H1 (cell line): ENCODE data around the gene MSI2. TPM values are rescaled to one million over a fixed set of nuclear protein-coding genes. Genes with fewer than 3 reads are reported as not detected.

Experiments used
- CTCF ChIA-PET: fragments of 300-600 bp; sonication (Branson Sonifier 250); formaldehyde crosslinking; loops from one replicate; lab custom pipeline; 2021; ENCODE audit not compliant: partially characterized antibody; lab: Charles Lee
- POLR2A ChIA-PET: fragments of 300-600 bp; sonication (Branson Sonifier 250); formaldehyde crosslinking; loops from one replicate; lab custom pipeline; 2021; ENCODE audit warnings: inconsistent platforms; ENCODE audit not compliant: partially characterized antibody; lab: Charles Lee
- DNase-seq, 2 experiments: peaks; one replicate each; pipeline versions ENCODE4 v3.0.0 to v3.0.0-alpha.2; 2010 to 2022; ENCODE audit warnings: low spot score in 2 of 2, low read depth in 1 of 2, mixed read lengths in 1 of 2
- FAIRE-seq: peaks from 2 replicates; lab custom pipeline; 2011; peaks lifted over from hg19 to GRCh38; lab: Jason Lieb, UNC
- H2AFZ ChIP-seq: 2 replicates; pipeline ENCODE4 v1.8.1; 2012; ENCODE audit warnings: low read length, inconsistent platforms
- H2AK5ac ChIP-seq: 2 replicates; pipeline ENCODE4 v1.6.1; 2013; ENCODE audit warnings: low read depth, low read length
- H2BK120ac ChIP-seq: replicated peaks from 2 replicates; pipeline ENCODE3; 2013; ENCODE audit warnings: low read depth, low read length, inconsistent platforms
- H2BK12ac ChIP-seq: 2 replicates; pipeline ENCODE4 v1.6.1; 2013; ENCODE audit warnings: low read depth, low read length
- H2BK15ac ChIP-seq: 2 replicates; pipeline ENCODE4 v1.6.1; 2013; ENCODE audit warnings: low read length
- H2BK20ac ChIP-seq: 2 replicates; pipeline ENCODE4 v1.6.1; 2013; ENCODE audit warnings: low read length
- H2BK5ac ChIP-seq: 2 replicates; pipeline ENCODE4 v1.6.1; 2013; ENCODE audit warnings: low read depth, low read length
- H3K14ac ChIP-seq: 2 replicates; pipeline ENCODE4 v1.6.1; 2013; ENCODE audit warnings: inconsistent platforms; ENCODE audit not compliant: insufficient read length
- H3K18ac ChIP-seq: 2 replicates; pipeline ENCODE4 v1.6.1; 2013; ENCODE audit warnings: low read length; ENCODE audit errors: extremely low read depth
- H3K23ac ChIP-seq: 2 replicates; pipeline ENCODE4 v1.6.1; 2013; ENCODE audit warnings: inconsistent platforms; ENCODE audit not compliant: insufficient read length
- H3K23me2 ChIP-seq: 2 replicates; pipeline ENCODE4 v1.6.1; 2013; ENCODE audit warnings: low read depth, low read length
- H3K27ac ChIP-seq: 2 replicates; pipeline ENCODE4 v1.6.1; 2011; ENCODE audit warnings: low read depth, low read length, inconsistent platforms
- H3K27me3 ChIP-seq, 4 experiments: replicated peaks in 1 of 4; 1 replicate in 1 of 4; 2 replicates in 3 of 4; pipeline versions ENCODE4 v1.6.1 to v1.8.1; 2011 to 2013; ENCODE audit warnings: low read length in 3 of 4, mild to moderate bottlenecking in 3 of 4, inconsistent platforms in 2 of 4, mixed read lengths in 2 of 4, moderate library complexity in 1 of 4; ENCODE audit not compliant: control insufficient read depth in 3 of 4, insufficient read depth in 3 of 4; ENCODE audit errors: extremely low read depth in 1 of 4
- H3K36me3 ChIP-seq, 4 experiments: 2 replicates each; pipeline versions ENCODE4 v1.6.1 to v1.8.1; 2011 to 2013; ENCODE audit warnings: mild to moderate bottlenecking in 4 of 4, low read length in 3 of 4, moderate library complexity in 2 of 4, control low read depth in 1 of 4, inconsistent platforms in 1 of 4; ENCODE audit not compliant: insufficient read depth in 4 of 4, control insufficient read depth in 2 of 4
- H3K4ac ChIP-seq: replicated peaks from 2 replicates; pipeline ENCODE3; 2013; ENCODE audit warnings: low read length, low read depth, mixed read lengths, inconsistent platforms; ENCODE audit not compliant: insufficient read length
- H3K4me1 ChIP-seq, 4 experiments: replicated peaks in 1 of 4; 1 replicate in 1 of 4; 2 replicates in 3 of 4; pipeline versions ENCODE4 v1.6.1 to v1.8.1; 2011 to 2013; ENCODE audit warnings: low read length in 3 of 4, inconsistent platforms in 2 of 4, mixed read lengths in 1 of 4; ENCODE audit not compliant: insufficient read depth in 4 of 4, control insufficient read depth in 3 of 4
- H3K4me2 ChIP-seq, 2 experiments: 2 replicates each; pipeline versions ENCODE4 v1.6.1 to v1.8.1; 2011 to 2013; ENCODE audit warnings: low read depth in 2 of 2, low read length in 2 of 2, control low read depth in 1 of 2, inconsistent platforms in 1 of 2, mild to moderate bottlenecking in 1 of 2; ENCODE audit not compliant: insufficient read depth in 1 of 2
- H3K4me3 ChIP-seq, 4 experiments: fragments of 200-600, 300-600 bp in 1 of 4; sonication (generic), shearing (Covaris generic), sonication (Bioruptor Twin) in 1 of 4; 2 replicates each; pipeline versions ENCODE4 v1.5.1 to v1.8.1; 2011 to 2016; ENCODE audit warnings: low read length in 4 of 4, low read depth in 3 of 4, control low read depth in 2 of 4, inconsistent platforms in 2 of 4, mild to moderate bottlenecking in 2 of 4, mixed read lengths in 1 of 4, moderate library complexity in 1 of 4; ENCODE audit not compliant: insufficient read depth in 2 of 4; ENCODE audit errors: extremely low read depth in 1 of 4
- H3K56ac ChIP-seq: replicated peaks from 2 replicates; pipeline ENCODE3; 2013; ENCODE audit warnings: low read depth, mild to moderate bottlenecking, mixed read lengths, low read length, inconsistent platforms; ENCODE audit not compliant: insufficient read length
- H3K79me1 ChIP-seq: 2 replicates; pipeline ENCODE4 v1.6.1; 2013; ENCODE audit warnings: low read depth, low read length, control low read depth
- H3K79me2 ChIP-seq, 2 experiments: 2 replicates each; pipeline versions ENCODE4 v1.6.1 to v1.8.1; 2012 to 2013; ENCODE audit warnings: low read length in 2 of 2, mild to moderate bottlenecking in 2 of 2, inconsistent platforms in 1 of 2; ENCODE audit not compliant: insufficient read depth in 2 of 2, control insufficient read depth in 1 of 2
- H3K9ac ChIP-seq, 4 experiments: replicated peaks in 1 of 4; 1 replicate in 1 of 4; 2 replicates in 3 of 4; pipeline versions ENCODE4 v1.6.1 to v1.8.1; 2011 to 2013; ENCODE audit warnings: low read depth in 3 of 4, low read length in 3 of 4, control low read depth in 2 of 4, mild to moderate bottlenecking in 2 of 4, moderate library complexity in 2 of 4, inconsistent platforms in 1 of 4; ENCODE audit errors: extremely low read depth in 1 of 4
- H3K9me3 ChIP-seq, 2 experiments: 2 replicates each; pipeline versions ENCODE4 v1.6.1 to v1.8.1; 2012 to 2013; ENCODE audit warnings: mild to moderate bottlenecking in 2 of 2, moderate library complexity in 2 of 2, control low read depth in 1 of 2, inconsistent platforms in 1 of 2, low read depth in 1 of 2, low read length in 1 of 2, mixed read lengths in 1 of 2; ENCODE audit not compliant: insufficient read depth in 2 of 2
- H4K20me1 ChIP-seq, 2 experiments: replicated peaks in 1 of 2; 2 replicates each; pipeline versions ENCODE3 to v1.8.1; 2011 to 2013; ENCODE audit warnings: inconsistent platforms in 2 of 2, low read length in 2 of 2, mild to moderate bottlenecking in 1 of 2; ENCODE audit not compliant: insufficient read depth in 2 of 2, control insufficient read depth in 1 of 2
- H4K5ac ChIP-seq: 2 replicates; pipeline ENCODE4 v1.6.1; 2013; ENCODE audit warnings: low read length, low read depth, mixed read lengths, inconsistent platforms; ENCODE audit not compliant: insufficient read length
- H4K8ac ChIP-seq: 2 replicates; pipeline ENCODE4 v1.8.0; 2013; ENCODE audit warnings: mild to moderate bottlenecking, moderate library complexity, low read length, inconsistent platforms; ENCODE audit not compliant: insufficient read depth; ENCODE audit errors: extremely low read depth
- H4K91ac ChIP-seq: replicated peaks from 2 replicates; pipeline ENCODE3; 2013; ENCODE audit warnings: low read length, mixed read lengths, inconsistent platforms; ENCODE audit not compliant: insufficient read length
- ATF2 ChIP-seq: IDR thresholded peaks from 2 replicates; pipeline ENCODE4 v1.6.1; 2012; ENCODE audit warnings: low read length, inconsistent platforms
- ATF3 ChIP-seq: IDR thresholded peaks from 2 replicates; pipeline ENCODE4 v1.6.1; 2011; ENCODE audit warnings: low read depth, mild to moderate bottlenecking, low read length; ENCODE audit not compliant: insufficient read depth
- BCL11A ChIP-seq, 2 experiments: IDR thresholded peaks; one replicate each; pipeline ENCODE4 v1.6.1; 2011; ENCODE audit warnings: low read depth in 2 of 2, low read length in 2 of 2, mild to moderate bottlenecking in 2 of 2
- HDAC2 ChIP-seq, 2 experiments: fragments of 300-600 bp in 1 of 2; sonication (generic) in 1 of 2; IDR thresholded peaks; 2 replicates each; pipeline ENCODE4 v1.6.1; 2011 to 2012; ENCODE audit warnings: low read depth in 2 of 2, low read length in 2 of 2, mild to moderate bottlenecking in 2 of 2, moderate library complexity in 2 of 2, borderline replicate concordance in 1 of 2, inconsistent platforms in 1 of 2
- JUND ChIP-seq: IDR thresholded peaks from 2 replicates; pipeline ENCODE4 v1.6.1; 2011; ENCODE audit warnings: mild to moderate bottlenecking, improper control_type of control experiment, low read length
- POU5F1 ChIP-seq: IDR thresholded peaks from 2 replicates; pipeline ENCODE4 v1.6.1; 2011; ENCODE audit warnings: low read depth, mild to moderate bottlenecking, low read length, moderate library complexity
- SAP30 ChIP-seq: fragments of 300-600 bp; sonication (generic); IDR thresholded peaks from 2 replicates; pipeline ENCODE4 v1.7.1; 2012; ENCODE audit warnings: low read length, moderate library complexity, mild to moderate bottlenecking, inconsistent platforms; ENCODE audit not compliant: insufficient read depth, insufficient replicate concordance
- TAF1 ChIP-seq: IDR thresholded peaks from 2 replicates; pipeline ENCODE4 v1.6.1; 2011; ENCODE audit warnings: mild to moderate bottlenecking, low read depth, low read length
- TEAD4 ChIP-seq: IDR thresholded peaks from 2 replicates; pipeline ENCODE4 v1.6.1; 2012; ENCODE audit warnings: low read depth, low read length, inconsistent platforms, mixed read lengths
- WGBS, 2 experiments: shearing (Covaris generic) in 1 of 2; methylation state at CpG; one replicate each; pipeline versions ENCODE4 v1.1.6 to v1.1.7; 2013 to 2015; ENCODE audit warnings: low lambda C conversion rate in 2 of 2, mixed read lengths in 2 of 2, inconsistent platforms in 1 of 2, low coverage in 1 of 2, missing lambda C conversion rate in 1 of 2; ENCODE audit not compliant: insufficient replicate concordance in 2 of 2, insufficient coverage in 1 of 2, insufficient read length in 1 of 2; ENCODE audit errors: extremely low coverage in 1 of 2, missing lambda C conversion rate in 1 of 2; 5-methylcytosine and 5-hydroxymethylcytosine counted together
- polyA plus RNA-seq, 7 experiments: library from polyadenylated mRNA; depleted of rRNA in 3 of 7; stranded (reverse) in 5 of 7; unstranded in 2 of 7; fragments of >200 nt in 5 of 7; fragments of 200-250 nt in 2 of 7; gene quantifications; 1 replicate in 5 of 7; 2 replicates in 1 of 7; 4 replicates in 1 of 7; pipeline versions ENCODE4 v1.2.1 to v1.2.3, GENCODE V29; 2011 to 2013; ENCODE audit warnings: missing spikeins in 2 of 7, mixed read lengths in 2 of 7
- total RNA-seq: library from RNA; stranded (reverse); fragmentation: NEBNext Ultra II Directional; extraction: Animal tissue kit (Norgen Biotek cat#: 25700); gene quantifications from 2 replicates; pipeline ENCODE4 v1.2.1, GENCODE V29; 2021

The MSI2 gene
- total and polyA plus RNA-seq, 2 of the 8 experiments (the other 6 are each of a cell fraction or from before 2014, with no cell fraction given): 36.7 to 80.6 TPM

- Histone ChIP-seq H2BK12ac (no peak overlapping the region), H3K56ac (no peak overlapping the region), H3K23ac (no peak overlapping the region), H3K36me3 (peaks cover 2 to 28% (median 7%) of the 10 kb centered on the region in 4 experiments; a peak in 5 of 8 replicates), H2BK120ac (no peak overlapping the region), H3K14ac (no peak overlapping the region), H4K8ac (no peak overlapping the region; the same call in 1 of the 2 replicates), H2BK20ac (no peak overlapping the region), H3K4me2 (no peak overlapping the region), H3K9me3 (no peaks in the 10 kb centered on the region), H3K9ac (no peak overlapping the region), H2BK5ac (no peak overlapping the region), H4K5ac (no peak overlapping the region), H3K23me2 (peaks cover 1% of the 10 kb centered on the region; the same call in 1 of the 2 replicates), H3K18ac (no peak overlapping the region), H3K27me3 (no peaks in the 10 kb centered on the region; a peak in 1 of 7 replicates), H3K27ac (no peak overlapping the region), H4K20me1 (peaks cover 16 to 23% of the 10 kb centered on the region in 2 experiments), H4K91ac (no peak overlapping the region), H2BK15ac (no peak overlapping the region), H3K4me3 (no peak overlapping the region), H2AFZ (no peak overlapping the region), H3K4me1 (peaks cover 0 to 11% (median 2%) of the 10 kb centered on the region in 4 experiments; a peak in 4 of 7 replicates), H3K79me2 (peaks cover 0 to 46% of the 10 kb centered on the region in 2 experiments; a peak in 3 of 4 replicates), H3K4ac (no peak overlapping the region), H2AK5ac (no peak overlapping the region), H3K79me1 (peaks cover 10% of the 10 kb centered on the region)
- POLR2A ChIA-PET: interaction anchor here (0.6 to 3.2 kb wide), 6 partner anchors 8 to 294 kb away, joined by 3 to 10 read pairs (median 6); no protein-coding TSS in a partner anchor
- CTCF ChIA-PET: interaction anchor here (0.6 to 2.7 kb wide), 7 partner anchors 14 to 163 kb away, joined by 3 to 20 read pairs (median 4); no protein-coding TSS in a partner anchor
- no peak for FAIRE-seq
- 87% methylated on average over 8 of the region's 8 CpGs; no CpG with 5 or more reads in 1 of the 2 experiments for WGBS, 2 experiments
- DNase-seq: no peak
- TF ChIP-seq TEAD4 (no peak), ATF3 (no peak), BCL11A (IDR thresholded peaks at IDR 0.05; ENCODE audit: low read depth in 2 of 2, low read length in 2 of 2) (no peak), HDAC2 (IDR thresholded peaks at IDR 0.05; ENCODE audit: borderline replicate concordance in 1 of 2, low read depth in 2 of 2, low read length in 2 of 2) (no peak), POU5F1 (no peak), JUND (no peak), TAF1 (no peak), SAP30 (no peak), ATF2 (no peak)
Observed at GRCh38 chr17:57277923-57278604, 21.7 kb downstream of the MSI2 start.
